Measurements from ENCODE around the gene KCNMA1.
A peak's percentile ranks its signal among the peaks of the same experiment; 100 is the strongest.

KCNMA1 gene

DNA sequence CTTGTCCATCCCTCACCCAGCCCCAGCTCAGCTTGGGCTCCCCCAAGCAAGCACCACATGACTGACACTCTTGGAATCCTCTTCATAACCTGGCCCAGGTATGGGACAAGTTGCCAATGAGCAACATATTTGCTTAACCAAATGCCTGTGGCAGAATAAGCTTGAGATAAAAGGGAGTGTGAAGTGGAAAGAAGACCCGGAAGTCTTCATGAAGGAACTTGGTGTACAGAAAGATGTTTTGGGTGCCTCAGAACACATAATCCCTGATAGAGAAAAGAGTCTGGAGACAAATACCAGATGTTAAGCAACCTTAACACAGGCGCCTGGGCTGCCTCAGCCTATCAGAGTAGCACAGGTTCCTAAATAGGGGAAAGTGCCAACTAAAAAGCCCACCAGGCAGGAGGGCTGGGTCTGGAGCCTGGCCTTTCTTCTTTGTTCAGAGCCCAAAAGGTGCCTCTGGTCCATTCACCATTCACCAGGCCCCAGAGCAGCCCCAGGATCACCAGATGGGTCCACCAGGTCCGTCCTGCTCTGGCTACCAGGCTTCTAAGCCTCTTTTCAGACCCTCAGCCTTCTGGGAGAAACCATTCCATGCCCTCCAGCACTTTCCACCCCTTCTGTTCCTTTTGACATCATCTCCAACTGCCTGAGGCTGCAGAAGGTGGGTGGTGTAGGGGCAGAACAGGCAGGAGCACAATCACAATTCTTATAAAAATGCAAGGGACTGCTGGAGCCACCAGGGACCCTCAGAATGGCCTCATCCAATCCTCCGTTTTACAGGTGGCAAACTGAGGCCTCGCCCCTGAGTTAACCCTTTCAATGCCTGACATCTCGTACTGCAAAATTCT lies 22.6 kb downstream of the KCNMA1 start:
- TF ChIP-seq, protein P1, sequence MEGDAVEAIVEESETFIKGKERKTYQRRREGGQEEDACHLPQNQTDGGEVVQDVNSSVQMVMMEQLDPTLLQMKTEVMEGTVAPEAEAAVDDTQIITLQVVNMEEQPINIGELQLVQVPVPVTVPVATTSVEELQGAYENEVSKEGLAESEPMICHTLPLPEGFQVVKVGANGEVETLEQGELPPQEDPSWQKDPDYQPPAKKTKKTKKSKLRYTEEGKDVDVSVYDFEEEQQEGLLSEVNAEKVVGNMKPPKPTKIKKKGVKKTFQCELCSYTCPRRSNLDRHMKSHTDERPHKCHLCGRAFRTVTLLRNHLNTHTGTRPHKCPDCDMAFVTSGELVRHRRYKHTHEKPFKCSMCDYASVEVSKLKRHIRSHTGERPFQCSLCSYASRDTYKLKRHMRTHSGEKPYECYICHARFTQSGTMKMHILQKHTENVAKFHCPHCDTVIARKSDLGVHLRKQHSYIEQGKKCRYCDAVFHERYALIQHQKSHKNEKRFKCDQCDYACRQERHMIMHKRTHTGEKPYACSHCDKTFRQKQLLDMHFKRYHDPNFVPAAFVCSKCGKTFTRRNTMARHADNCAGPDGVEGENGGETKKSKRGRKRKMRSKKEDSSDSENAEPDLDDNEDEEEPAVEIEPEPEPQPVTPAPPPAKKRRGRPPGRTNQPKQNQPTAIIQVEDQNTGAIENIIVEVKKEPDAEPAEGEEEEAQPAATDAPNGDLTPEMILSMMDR (IDR thresholded peaks at IDR 0.05; ENCODE audit: insufficient read depth, low read depth, low read length, missing control alignments): no peak
- DNase-seq (ENCODE audit: low read depth): no peak
- H3K4me3 ChIP-seq (ENCODE audit: low read depth, low read length): no peak overlapping the region

DNA sequence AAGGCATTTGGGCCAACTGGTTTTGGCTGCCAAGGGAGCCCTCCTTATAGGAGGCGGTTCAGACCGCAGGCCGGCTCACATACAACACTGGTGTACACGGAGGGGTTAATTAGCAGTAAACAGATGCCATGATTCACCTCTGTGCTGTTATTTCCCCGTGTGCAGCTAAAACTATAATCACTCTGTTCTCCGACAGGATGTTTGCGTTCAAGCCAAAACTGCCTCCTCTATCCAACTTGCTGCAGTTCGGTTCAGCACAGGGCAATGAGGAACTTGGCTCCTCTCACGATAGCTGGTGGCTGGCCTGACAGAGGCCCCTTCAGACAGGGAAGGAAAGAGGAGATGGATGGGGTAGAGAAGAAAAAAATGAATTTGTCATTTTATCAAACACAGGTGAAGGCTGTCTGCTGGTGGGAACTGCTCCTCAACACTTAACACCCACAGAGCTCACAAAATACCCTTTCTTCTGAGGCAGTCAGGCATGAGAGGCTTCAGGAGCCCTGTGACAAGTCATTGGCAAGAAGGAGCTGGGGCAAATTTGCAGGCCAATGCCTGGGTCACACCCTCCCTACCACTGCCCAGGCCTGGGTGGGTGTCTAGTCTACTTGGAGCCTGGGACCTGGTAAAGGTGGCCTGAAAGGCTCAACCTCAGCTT lies 24.0 kb downstream of the KCNMA1 start:
- no peak for DNase-seq (ENCODE audit: low read depth)
- no peak overlapping the region for H3K4me3 ChIP-seq (ENCODE audit: low read depth, low read length)
- TF ChIP-seq, protein P1 (IDR thresholded peaks at IDR 0.05; ENCODE audit: insufficient read depth, low read depth, low read length, missing control alignments): no peak

DNA sequence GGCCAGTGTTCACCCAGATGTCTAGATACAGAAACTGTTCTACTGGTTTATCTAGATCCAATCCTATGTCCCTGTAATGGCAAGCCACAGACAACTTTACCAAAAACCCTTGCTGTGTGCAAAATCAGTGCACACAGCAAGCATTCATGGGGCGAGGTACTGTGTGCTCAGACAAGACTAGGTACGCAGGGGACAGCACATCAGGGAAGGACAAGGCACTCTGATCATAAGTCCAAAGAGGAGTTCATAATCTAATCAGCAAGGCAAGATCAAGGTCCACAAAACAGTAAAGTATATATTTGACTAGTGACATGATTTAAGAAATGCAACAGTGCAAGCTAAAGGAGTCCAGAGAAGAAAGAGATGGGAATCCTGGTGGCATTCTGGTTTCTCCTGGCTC lies 25.9 kb downstream of the KCNMA1 start:
- TF ChIP-seq, protein P1 (IDR thresholded peaks at IDR 0.05; ENCODE audit: insufficient read depth, low read depth, low read length, missing control alignments): no peak
- H3K4me3 ChIP-seq (ENCODE audit: low read depth, low read length): no peak overlapping the region
- no peak for DNase-seq (ENCODE audit: low read depth)

DNA sequence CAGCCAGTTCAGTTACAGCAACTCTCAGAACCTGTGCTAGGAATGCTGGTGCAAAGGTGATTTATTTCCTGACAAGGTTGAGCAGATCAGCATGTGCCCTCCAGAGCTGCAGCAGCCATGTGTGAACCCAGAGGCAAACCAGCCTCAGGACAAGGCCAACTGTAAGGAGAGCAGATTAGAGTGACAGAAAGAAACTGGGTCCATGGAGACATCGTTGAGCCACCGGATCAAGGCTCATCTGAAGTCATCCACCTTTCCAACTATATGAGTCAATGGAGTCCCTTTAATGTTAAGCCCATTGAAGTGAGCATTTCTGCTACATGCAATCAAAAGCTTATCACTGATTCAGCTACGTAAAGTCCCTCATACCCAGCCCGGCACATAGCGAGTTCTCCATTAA lies 26.4 kb downstream of the KCNMA1 start:
- TF ChIP-seq, protein P1 (IDR thresholded peaks at IDR 0.05; ENCODE audit: insufficient read depth, low read depth, low read length, missing control alignments): no peak
- no peak for DNase-seq (ENCODE audit: low read depth)
- H3K4me3 ChIP-seq (ENCODE audit: low read depth, low read length): no peak overlapping the region

DNA sequence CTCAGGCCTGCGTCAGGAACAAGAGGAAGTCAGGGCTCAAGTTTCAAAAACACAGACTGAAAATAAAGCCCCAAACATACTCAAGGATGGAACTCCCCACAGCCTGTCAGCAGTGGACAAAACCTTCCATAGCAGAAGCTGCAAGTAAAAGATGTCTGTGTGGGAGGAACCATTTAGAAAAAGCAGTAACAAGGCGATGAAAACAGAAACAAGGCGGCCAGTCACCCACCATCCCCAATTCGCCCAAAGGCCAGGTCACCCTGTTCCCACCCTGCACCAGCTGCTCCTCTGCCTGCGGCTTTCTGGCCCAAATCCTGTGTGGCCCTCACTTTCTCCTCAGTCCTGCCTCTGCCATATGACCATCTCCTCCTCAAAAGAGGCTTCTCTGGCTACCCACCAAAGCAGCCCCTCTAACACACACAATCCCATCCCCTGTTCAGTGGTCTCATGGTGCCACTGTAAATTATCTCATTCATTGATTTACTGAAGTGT lies 27.8 kb downstream of the KCNMA1 start:
- peak; percentile 49 for DNase-seq (ENCODE audit: low read depth)
- H3K4me3 ChIP-seq (ENCODE audit: low read depth, low read length): no peak overlapping the region
- TF ChIP-seq, protein P1 (IDR thresholded peaks at IDR 0.05; ENCODE audit: insufficient read depth, low read depth, low read length, missing control alignments): no peak

DNA sequence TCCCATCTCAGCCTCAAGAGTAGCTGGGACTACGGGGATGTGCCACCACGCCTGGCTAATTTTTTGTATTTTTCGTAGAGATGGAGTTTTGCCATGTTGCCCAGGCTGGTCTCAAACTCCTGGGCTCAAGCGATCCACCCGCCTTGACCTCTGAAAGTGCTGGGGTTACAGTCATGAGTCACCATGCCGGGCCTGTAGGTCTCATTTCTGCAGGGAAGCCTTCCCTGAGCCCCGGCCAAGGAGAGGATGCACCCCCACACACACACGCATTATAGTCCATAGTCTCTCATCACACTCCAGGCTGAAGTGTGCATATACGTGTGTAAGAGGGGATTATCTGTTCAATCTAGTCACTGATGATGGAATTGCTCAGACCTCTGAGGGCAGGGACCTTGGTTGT lies 29.3 kb downstream of the KCNMA1 start:
- no peak for DNase-seq (ENCODE audit: low read depth)
- no peak overlapping the region for H3K4me3 ChIP-seq (ENCODE audit: low read depth, low read length)
- TF ChIP-seq, protein P1 (IDR thresholded peaks at IDR 0.05; ENCODE audit: insufficient read depth, low read depth, low read length, missing control alignments): no peak

All from GM12865 (cell line).